GM12892 (cell line): Measurements from ENCODE around the gene KIAA0513.
"Not testable (repeated sequence)": the region's sequence is repeated elsewhere in the genome, so short reads cannot be mapped to it uniquely, and the experiment has no call there.

Experiments
- DNase-seq: peaks from one replicate; pipeline ENCODE4 v3.0.0; 2011; ENCODE audit not compliant: insufficient read length
- FAIRE-seq: peaks from 2 replicates; lab custom pipeline; 2011; peaks lifted over from hg19 to GRCh38; lab: Jason Lieb, UNC
- POLR2A ChIP-seq: IDR thresholded peaks from 2 replicates; pipeline ENCODE4 v1.6.1; 2011; ENCODE audit warnings: low read depth, low read length, control low read depth
- POLR2AphosphoS5 ChIP-seq: IDR thresholded peaks from 2 replicates; pipeline ENCODE4 v1.6.1; 2011; ENCODE audit warnings: low read depth, low read length, control low read depth
- TAF1 ChIP-seq: IDR thresholded peaks from 2 replicates; pipeline ENCODE4 v1.6.1; 2011; ENCODE audit warnings: low read depth, mild to moderate bottlenecking, control low read depth, low read length, borderline replicate concordance

Gene KIAA0513

DNA sequence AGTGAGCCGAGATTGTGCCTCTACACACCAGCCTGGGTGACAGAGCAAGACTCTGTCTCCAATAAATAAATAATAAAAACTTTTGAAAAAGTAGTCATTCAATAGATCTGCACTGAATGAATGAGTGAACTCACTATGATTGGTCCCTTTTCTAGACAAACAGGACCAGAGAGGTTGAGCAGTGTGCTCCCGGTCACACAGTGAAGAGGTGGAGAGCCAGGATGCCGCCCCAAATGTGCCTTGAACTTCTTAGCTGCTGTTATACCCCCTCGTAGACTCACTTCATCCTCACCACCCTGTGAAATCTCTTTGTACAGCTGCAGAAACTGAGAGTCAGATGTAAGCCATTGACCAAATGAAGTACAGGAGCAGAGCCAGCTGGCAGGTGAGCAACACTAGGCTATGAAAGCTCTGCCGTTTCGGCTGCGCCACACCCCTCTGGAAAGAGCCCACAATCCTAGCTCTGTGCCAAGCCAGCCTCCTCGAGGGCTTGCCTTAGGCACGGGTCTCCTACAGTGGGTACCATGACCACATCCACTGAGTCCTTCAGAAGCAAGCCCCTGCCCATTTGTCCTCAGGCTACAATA is 7.8 kb upstream of the KIAA0513 start:
- TF ChIP-seq POLR2A = no peak
- no peak for DNase-seq
- FAIRE-seq = no peak

- DNase-seq = no peak
- FAIRE-seq = no peak
- no peak for TF ChIP-seq TAF1
- TF ChIP-seq POLR2A = no peak
- TF ChIP-seq POLR2AphosphoS5 = no peak
Measured at GRCh38 chr16:85025781-85026653, 1.6 kb upstream of the KIAA0513 start.

DNA sequence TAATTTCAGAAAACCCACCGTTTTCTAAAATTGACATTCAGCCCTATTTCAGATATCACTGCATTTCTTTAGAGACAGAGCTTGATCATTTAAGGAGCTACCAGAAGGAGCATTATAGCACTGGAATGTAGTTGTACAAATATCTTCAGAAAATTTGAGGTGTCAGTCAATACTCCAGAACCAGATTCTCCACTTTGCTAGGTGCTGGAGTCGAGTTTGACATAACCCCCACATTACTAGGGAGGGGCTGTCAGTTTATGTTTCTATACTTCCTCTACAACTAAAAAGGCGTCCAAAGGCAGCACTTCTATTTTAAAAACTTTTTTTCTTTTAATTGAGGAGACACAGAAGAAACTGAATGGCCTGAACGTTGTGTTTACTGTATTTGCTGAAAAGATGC is 892 bp upstream of the KIAA0513 start:
- DNase-seq (no peak), FAIRE-seq (no peak)
- TF ChIP-seq TAF1 (no peak), POLR2AphosphoS5 (no peak), POLR2A (no peak)

DNA sequence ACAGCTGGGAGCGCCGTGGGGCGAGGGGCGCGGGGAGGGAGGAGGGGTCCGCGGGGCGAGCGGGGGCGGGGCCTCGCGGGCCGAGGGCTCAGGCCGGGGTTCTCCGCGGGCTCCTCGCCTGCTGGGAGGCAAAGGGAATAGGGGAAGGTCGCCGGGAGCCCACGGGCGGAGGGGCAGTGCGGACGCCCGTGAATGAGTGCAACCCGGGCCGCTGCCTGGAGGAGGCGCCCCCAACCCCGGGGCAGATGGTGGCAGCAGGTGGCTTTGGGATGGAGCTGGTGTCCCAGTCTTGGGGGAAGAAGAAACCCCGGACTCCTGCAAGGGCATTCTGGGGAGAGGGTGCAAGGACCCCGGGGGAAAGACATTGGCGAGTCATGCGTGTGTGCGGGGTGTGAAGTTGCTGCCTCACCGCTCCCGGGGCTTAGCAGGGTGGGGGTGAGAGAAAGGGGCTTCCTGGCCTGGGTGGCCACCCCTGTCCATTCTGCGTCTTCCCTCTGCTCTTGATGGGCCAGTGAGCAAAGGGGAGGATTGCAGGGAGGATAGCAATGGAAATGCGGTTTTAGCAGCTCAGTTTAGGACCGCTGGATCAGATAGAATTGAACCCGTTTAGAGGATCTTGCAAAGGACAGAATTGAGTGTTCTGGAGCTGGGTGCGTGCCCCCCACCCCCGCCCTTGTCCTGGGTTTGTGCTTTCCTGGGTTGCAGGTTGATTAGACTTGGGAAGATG is 526 bp downstream of the KIAA0513 start:
- FAIRE-seq (no peak), DNase-seq (no peak)
- TF ChIP-seq POLR2AphosphoS5 (no peak), POLR2A (no peak), TAF1 (no peak)

- DNase-seq (peak; percentile 30), FAIRE-seq (peak; percentile 67)
- TF ChIP-seq POLR2A (no peak), POLR2AphosphoS5 (no peak), TAF1 (no peak)
Measured at GRCh38 chr16:85028685-85029407, 1.3 kb downstream of the KIAA0513 start.

DNA sequence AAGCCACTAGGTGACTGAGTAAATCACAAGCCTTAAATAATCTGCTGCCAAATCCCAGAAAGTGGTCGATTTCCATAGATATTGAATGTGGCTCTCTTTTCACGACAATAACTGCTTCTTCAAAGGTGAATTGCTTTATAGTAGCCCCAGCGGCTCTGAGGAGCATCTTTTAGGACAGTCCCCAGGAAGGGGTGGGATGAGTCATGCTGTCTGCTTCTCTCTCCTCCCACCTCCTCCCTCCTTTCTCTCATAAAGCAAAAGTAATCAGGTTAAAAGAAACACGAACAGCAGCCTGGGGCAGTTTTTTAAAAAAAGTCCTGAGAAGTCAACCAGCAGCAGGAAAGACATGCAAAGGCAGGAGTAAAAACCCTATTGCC is 1.8 kb downstream of the KIAA0513 start:
- FAIRE-seq = no peak
- peak; percentile 53 for DNase-seq
- no peak for TF ChIP-seq TAF1
- no peak for TF ChIP-seq POLR2A
- TF ChIP-seq POLR2AphosphoS5 = no peak

DNA sequence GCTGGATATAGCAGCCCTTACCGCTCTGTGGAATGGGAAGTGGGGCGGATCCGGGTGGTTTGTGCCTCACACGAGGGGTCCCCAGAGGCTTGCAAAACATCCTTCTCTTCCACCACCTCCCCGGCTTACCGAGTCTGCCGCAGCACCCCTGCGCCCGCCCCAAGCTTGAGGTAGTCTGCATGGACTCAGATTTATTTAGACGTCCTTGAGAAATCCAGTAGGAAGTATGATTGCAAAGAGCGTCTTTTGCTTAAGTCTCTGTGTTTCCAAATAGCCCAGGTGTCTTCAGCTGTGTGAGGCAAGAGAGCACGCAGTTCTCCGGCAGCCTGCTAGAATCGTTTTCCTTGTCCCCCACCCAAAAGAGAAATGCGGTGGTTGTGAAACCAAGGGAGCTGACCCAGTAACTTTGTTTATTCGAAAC is 2.4 kb downstream of the KIAA0513 start:
- FAIRE-seq (no peak), DNase-seq (no peak)
- TF ChIP-seq TAF1 (no peak), POLR2AphosphoS5 (no peak), POLR2A (no peak)

DNA sequence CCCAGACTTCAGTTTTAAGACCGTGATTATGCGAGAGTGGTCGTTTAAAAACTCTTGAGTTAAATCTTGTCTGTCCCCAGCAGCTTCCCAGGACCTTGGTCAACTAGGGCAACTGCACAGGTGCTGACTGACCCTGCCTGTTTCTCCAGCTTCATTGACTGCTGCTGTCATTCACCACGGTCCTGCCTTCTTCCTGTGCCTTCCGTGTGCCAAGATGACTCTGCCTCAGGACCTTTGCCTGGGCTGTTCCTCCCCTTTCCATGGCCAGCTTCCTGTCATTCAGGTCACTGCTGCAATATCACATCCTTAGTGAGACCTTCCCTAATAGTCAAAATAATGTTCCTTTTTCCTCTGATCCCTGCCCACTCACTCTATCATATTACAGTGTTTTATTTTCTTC is 3.9 kb downstream of the KIAA0513 start:
- DNase-seq (no peak), FAIRE-seq (no peak)
- TF ChIP-seq TAF1 (no peak), POLR2AphosphoS5 (no peak), POLR2A (no peak)

- FAIRE-seq, DNase-seq: not testable (repeated sequence)
Measured at GRCh38 chr16:85032187-85032586, 4.6 kb downstream of the KIAA0513 start.

- no peak for TF ChIP-seq POLR2A
- TF ChIP-seq TAF1 = no peak
- TF ChIP-seq POLR2AphosphoS5 = no peak
- DNase-seq (no peak), FAIRE-seq (no peak)
Measured at GRCh38 chr16:85033171-85033570, 5.6 kb downstream of the KIAA0513 start.
